ENCODE measurements around the gene COCH.

The COCH gene

DNA sequence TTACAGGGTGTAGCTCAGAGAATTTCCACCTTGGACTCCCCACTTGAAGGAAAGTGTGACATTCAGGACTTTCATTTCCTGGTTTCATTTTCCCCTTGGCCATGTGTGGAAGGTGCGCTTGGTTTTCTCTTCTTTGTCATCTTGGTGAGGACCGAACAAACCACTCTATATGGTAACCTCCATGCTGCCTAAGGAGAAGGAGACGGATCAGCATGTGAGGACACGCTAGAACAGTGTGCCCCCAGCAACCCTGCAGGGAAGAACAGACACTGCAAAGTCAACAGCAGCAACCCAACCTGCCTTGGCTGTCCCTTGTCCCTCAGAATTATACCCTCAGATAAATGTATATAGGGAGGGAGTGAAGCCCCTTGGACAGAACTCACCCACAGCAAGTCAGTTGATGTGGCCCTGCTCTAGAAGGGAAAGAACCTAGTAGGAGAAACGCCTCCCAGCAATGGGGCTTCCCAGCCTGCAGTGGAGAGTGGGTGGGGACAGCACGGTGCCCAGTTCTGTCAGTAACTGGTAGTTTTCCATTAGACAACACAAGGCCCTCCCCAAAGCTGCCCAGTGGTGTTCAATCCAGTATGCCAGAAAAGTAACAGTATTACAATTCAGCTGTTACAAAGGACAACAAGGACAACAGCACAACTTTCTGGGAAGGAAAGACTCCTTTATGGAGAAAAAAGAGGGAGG lies 18.9 kb upstream of the COCH start:
- no peak overlapping the region for H3K4me3 ChIP-seq (replicated peaks; ENCODE audit: low read depth, low read length)
- no peak for DNase-seq (ENCODE audit: extremely low read depth, low read depth)
- TF ChIP-seq, protein P1, sequence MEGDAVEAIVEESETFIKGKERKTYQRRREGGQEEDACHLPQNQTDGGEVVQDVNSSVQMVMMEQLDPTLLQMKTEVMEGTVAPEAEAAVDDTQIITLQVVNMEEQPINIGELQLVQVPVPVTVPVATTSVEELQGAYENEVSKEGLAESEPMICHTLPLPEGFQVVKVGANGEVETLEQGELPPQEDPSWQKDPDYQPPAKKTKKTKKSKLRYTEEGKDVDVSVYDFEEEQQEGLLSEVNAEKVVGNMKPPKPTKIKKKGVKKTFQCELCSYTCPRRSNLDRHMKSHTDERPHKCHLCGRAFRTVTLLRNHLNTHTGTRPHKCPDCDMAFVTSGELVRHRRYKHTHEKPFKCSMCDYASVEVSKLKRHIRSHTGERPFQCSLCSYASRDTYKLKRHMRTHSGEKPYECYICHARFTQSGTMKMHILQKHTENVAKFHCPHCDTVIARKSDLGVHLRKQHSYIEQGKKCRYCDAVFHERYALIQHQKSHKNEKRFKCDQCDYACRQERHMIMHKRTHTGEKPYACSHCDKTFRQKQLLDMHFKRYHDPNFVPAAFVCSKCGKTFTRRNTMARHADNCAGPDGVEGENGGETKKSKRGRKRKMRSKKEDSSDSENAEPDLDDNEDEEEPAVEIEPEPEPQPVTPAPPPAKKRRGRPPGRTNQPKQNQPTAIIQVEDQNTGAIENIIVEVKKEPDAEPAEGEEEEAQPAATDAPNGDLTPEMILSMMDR (IDR thresholded peaks at IDR 0.05; ENCODE audit: low read depth, low read length, missing control alignments) = no peak

DNA sequence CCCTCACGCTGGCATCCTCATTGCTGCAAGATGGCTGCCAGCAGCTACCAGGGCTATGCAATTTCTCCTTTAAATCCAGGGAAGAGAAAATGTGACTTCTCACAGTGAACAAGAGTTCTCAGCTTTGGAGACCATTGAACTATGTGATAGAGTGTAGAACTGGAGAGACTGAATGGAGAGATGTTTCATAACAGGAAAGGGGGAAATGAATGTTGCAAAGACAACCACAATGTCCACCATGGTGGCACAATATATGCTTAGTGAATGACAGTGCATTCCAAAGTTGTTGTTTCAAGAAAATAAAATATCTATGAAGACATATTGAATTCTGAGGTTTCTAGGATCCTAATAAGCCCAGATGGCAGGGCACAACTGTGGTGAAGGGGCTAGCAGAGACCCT lies 13.2 kb upstream of the COCH start:
- DNase-seq (ENCODE audit: extremely low read depth, low read depth) = no peak
- TF ChIP-seq, protein P1 (IDR thresholded peaks at IDR 0.05; ENCODE audit: low read depth, low read length, missing control alignments) = no peak
- H3K4me3 ChIP-seq (replicated peaks; ENCODE audit: low read depth, low read length) = no peak overlapping the region

DNA sequence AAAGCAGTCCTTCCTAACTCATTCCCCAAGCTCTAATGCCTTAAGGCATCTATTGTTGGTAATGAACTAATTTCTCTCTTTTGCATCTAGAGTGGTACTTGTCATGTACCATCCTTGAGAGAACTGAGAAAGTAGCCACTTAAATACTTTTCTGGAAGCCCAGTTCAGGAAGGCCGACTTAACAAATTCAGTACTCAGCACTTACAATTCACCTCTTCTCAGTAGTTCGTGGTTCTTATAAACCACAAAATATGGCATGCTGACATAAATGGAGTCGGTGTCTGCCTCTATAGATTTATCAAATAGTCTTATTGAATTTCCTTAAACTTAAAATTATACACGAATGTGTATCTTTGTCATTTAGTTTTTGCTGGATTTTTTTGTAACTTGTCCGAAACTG lies 9.4 kb upstream of the COCH start:
- TF ChIP-seq, protein P1 (IDR thresholded peaks at IDR 0.05; ENCODE audit: low read depth, low read length, missing control alignments) = no peak
- no peak overlapping the region for H3K4me3 ChIP-seq (replicated peaks; ENCODE audit: low read depth, low read length)
- no peak for DNase-seq (ENCODE audit: extremely low read depth, low read depth)

DNA sequence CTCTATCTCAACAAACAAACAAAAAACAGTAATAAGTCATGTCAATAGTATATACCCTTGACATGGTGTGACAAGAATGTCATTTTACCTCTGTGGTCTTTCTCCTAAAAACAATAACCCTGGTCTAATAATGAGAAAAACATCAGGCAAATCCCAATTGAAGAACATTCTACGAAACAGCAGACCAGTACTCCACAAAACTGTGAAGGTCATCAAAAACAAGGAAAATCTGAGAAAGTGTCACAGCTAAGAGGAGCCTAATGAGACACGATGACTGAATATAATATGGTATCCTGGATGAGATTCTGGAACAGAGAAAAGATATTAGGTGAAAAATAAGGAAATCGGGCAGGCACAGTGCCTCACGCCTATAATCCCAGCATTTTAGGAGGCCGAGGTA lies 5.6 kb upstream of the COCH start:
- DNase-seq (ENCODE audit: extremely low read depth, low read depth) = no peak
- no peak overlapping the region for H3K4me3 ChIP-seq (replicated peaks; ENCODE audit: low read depth, low read length)

DNA sequence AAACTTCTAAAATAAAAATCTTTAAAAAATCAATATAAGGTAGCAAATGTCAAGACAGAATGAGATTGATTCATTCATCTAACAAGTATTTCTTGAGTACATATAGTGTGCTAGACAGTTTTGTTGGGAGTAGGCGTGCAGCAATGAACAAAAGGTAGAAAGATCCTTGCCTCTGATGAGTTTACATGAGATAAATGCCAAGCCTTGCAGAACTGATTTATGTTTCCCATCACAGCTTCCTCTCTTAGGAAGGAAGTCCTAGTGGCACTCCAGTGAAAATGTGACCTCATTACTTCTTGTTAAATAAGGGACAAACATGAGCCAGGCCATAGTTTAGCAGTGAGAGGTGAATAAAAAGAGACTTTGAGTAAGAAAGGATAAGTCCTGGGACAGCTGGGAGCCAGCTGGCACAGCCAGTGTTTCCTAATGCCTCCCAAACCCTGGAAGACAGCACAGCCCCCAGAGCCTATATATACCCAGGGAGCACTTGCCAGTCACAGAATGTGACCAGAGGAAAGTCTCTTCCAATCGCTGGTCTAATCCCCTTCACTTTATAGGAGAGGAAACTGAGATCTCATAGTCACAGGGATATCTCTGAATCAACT lies 4.7 kb upstream of the COCH start:
- no peak for DNase-seq (ENCODE audit: extremely low read depth, low read depth)
- TF ChIP-seq, protein P1 (IDR thresholded peaks at IDR 0.05; ENCODE audit: low read depth, low read length, missing control alignments) = no peak

More for the DNA sequence above, 5.6 kb upstream of the COCH start:
- TF ChIP-seq, protein P1 (IDR thresholded peaks at IDR 0.05; ENCODE audit: low read depth, low read length, missing control alignments) = no peak

DNA sequence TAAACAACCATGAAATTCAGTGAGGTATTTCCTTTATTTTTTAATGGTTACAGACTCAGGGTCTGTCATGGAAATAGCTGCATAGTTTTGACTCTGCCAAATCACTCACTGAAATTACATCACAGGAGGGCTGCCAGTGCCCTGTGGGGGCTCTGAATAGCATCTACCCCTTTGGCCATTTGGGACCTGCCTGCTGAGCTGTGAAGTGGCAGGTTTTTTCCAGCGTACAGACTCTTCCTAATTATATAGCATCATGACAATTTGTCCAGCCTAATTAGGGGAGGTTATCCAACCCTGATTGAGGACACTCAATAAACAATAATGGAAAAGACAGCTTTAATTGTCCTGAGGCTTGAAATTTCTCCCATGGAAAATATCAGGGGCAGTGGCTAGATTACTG lies 1.8 kb upstream of the COCH start:
- no peak for DNase-seq (ENCODE audit: extremely low read depth, low read depth)
- no peak overlapping the region for H3K4me3 ChIP-seq (replicated peaks; ENCODE audit: low read depth, low read length)
- TF ChIP-seq, protein P1 (IDR thresholded peaks at IDR 0.05; ENCODE audit: low read depth, low read length, missing control alignments) = no peak

More for the DNA sequence above, 4.7 kb upstream of the COCH start:
- H3K4me3 ChIP-seq (replicated peaks; ENCODE audit: low read depth, low read length) = no peak overlapping the region

Data from HFF-Myc (cell line).